AG09309 (cell line): ENCODE data around the gene AK8.

Experiments used
- DNase-seq: peaks from one replicate; pipeline ENCODE4 v3.0.0-alpha.2; 2010; ENCODE audit warnings: low read depth
- H3K4me3 ChIP-seq: 2 replicates; pipeline ENCODE4 v1.5.1; 2011; ENCODE audit warnings: mild to moderate bottlenecking, low read depth, low read length, moderate library complexity; ENCODE audit not compliant: control insufficient read depth
- TF ChIP-seq, protein P1 (sequence below): IDR thresholded peaks from 2 replicates; pipeline ENCODE4 v1.5.1; 2011; ENCODE audit warnings: mild to moderate bottlenecking, low read depth, low read length, inconsistent platforms; ENCODE audit not compliant: insufficient read depth, control insufficient read depth; ENCODE audit errors: missing control alignments

The AK8 gene

DNA sequence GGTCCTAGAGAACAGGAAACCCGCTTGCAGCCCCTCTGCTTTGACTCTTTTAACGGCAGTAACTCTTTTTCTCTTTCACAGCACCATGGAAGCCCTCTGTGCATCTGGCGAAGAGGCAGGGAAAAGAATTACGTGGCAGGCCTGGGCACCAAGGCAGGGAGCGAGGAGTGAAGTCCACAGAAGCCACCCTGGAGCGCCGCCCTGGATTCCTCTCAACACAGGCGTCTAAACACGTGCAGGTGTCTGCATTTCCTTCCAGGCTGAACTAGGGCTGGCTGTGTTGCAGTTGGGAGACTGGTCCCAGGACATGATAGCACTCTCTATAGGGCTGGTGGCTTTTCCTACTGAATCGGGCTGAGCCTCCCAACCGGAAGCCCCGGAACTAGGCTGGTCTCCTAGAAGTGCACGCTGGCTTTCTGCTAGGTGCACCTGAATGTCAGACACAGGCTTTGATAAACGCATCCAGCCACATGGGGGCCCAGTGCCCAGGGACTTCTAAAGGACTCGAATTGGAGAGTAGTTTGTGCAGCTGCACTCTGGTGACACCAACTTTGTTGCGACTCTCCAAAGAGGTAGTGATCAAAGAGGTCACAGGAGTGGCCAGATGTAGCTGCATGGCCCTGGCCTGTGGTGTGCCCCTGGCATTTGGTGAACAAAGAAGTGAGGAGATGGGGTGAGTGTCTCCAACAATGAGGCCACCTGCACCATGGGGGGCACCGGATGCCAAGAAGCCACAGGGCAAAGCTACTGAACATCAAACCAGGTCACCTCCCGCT lies 54.5 kb downstream of the AK8 start:
- no peak overlapping the region for H3K4me3 ChIP-seq
- DNase-seq = no peak
- TF ChIP-seq, protein P1, sequence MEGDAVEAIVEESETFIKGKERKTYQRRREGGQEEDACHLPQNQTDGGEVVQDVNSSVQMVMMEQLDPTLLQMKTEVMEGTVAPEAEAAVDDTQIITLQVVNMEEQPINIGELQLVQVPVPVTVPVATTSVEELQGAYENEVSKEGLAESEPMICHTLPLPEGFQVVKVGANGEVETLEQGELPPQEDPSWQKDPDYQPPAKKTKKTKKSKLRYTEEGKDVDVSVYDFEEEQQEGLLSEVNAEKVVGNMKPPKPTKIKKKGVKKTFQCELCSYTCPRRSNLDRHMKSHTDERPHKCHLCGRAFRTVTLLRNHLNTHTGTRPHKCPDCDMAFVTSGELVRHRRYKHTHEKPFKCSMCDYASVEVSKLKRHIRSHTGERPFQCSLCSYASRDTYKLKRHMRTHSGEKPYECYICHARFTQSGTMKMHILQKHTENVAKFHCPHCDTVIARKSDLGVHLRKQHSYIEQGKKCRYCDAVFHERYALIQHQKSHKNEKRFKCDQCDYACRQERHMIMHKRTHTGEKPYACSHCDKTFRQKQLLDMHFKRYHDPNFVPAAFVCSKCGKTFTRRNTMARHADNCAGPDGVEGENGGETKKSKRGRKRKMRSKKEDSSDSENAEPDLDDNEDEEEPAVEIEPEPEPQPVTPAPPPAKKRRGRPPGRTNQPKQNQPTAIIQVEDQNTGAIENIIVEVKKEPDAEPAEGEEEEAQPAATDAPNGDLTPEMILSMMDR = no peak

DNA sequence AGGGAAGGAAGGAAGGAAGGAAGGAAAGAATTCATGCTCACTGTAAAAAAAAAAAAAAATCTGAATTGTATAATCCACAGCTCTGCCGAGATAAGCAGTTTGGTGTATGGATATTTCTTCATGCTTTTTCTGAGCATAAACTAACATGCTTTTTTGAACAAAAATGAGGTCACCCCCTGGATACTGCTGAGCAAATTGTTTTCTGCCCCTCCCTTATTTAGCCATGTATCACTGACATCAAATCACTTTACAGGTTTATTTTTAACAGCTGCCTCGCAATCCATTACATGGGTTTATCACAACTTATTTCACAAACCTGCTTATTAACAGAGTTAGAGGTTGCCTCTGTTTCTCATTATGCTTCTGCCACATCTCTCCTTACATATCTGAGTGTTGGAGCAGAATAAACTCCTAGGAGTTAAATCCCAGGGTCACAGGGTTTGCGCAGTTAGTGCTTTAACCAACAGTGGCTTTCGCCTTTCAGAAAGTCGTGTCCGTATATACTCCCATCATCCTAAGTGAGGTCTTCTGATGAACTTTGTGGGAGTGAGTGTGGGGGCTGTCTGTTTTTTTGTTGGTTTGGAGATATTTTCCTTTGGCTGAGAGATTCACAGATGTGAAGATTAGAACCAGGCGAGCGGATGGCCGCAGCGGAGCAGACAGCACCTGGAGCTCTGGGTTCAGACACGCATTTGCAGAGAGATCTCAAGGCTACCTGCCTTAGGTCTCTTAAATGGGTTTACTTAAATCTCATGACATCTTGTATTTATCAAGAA lies 57.7 kb downstream of the AK8 start:
- no peak for DNase-seq
- TF ChIP-seq, protein P1 = no peak
- no peak overlapping the region for H3K4me3 ChIP-seq

- TF ChIP-seq, protein P1 = no peak
- H3K4me3 ChIP-seq = no peak overlapping the region
- DNase-seq = no peak
Measured at GRCh38 chr9:132818588-132818987, 59.5 kb downstream of the AK8 start.

DNA sequence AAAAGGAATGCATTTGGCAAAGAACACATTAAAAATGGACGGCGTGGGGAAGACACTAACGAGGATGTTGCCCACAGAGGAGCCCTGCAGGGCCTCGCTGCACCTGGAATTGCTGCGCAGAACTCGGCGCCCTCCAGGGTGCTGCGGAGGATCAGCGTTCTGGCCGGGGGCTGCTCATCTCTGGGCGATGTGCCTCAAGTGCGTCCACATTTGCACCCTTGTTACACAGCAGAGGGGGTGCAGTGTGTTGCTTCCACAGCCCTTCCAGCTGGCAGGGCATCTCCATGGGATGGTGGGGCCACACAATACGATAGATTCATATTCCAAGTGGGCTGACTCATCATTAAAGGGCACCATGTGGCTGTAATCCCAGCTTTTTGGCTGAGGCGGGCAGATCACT lies 63.1 kb downstream of the AK8 start:
- no peak overlapping the region for H3K4me3 ChIP-seq
- TF ChIP-seq, protein P1 = no peak
- DNase-seq = no peak

- no peak for DNase-seq
- H3K4me3 ChIP-seq = no peak overlapping the region
- TF ChIP-seq, protein P1 = no peak
Measured at GRCh38 chr9:132813115-132813771, 64.8 kb downstream of the AK8 start.

GRCh38 chr9:132811985-132812384 lies 66.1 kb downstream of the AK8 start:
- TF ChIP-seq, protein P1 = no peak
- no peak for DNase-seq
- no peak overlapping the region for H3K4me3 ChIP-seq
